Endothelial cell of umbilical vein (primary cell): ENCODE measurements around the gene TAMALIN. TPM values are rescaled to one million over a fixed set of nuclear protein-coding genes. Genes with fewer than 3 reads are reported as not detected.

Source experiments
- BruUV-seq: library from RNA; stranded (reverse); fragments of 400-500 nt; replicated peaks from 2 replicates; lab custom pipeline; 2021; lab: Mats Ljungman, UMichigan
- CTCF ChIA-PET: fragments of 300-600, 350-600 bp; sonication (Branson Sonifier 250); formaldehyde crosslinking; loops from one replicate; lab custom pipeline; 2021; ENCODE audit warnings: antibody characterized with exemption, inconsistent platforms; lab: Charles Lee
- POLR2A ChIA-PET: fragments of 300-600, 350-600 bp; sonication (Branson Sonifier 250); formaldehyde crosslinking; loops from one replicate; lab custom pipeline; 2021; ENCODE audit warnings: antibody characterized with exemption, inconsistent platforms; lab: Charles Lee
- DNase-seq: peaks from one replicate; pipeline ENCODE4 v3.0.0-alpha.2; 2011; ENCODE audit warnings: low read depth, low spot score
- FAIRE-seq: peaks from 2 replicates; lab custom pipeline; 2011; peaks lifted over from hg19 to GRCh38; lab: Jason Lieb, UNC
- H2AFZ ChIP-seq: 2 replicates; pipeline ENCODE4 v1.6.0; 2012; ENCODE audit warnings: low read depth, low read length, control low read depth, inconsistent platforms
- H3K27ac ChIP-seq: 2 replicates; pipeline ENCODE4 v1.5.1; 2011; ENCODE audit warnings: low read depth, mild to moderate bottlenecking, control low read depth, low read length, moderate library complexity; ENCODE audit not compliant: insufficient read depth
- H3K27me3 ChIP-seq, 2 experiments: 2 replicates each; pipeline versions ENCODE4 v1.6.0 to v1.6.1; 2011; ENCODE audit warnings: low read length in 2 of 2, mixed read lengths in 1 of 2; ENCODE audit not compliant: control insufficient read depth in 2 of 2, insufficient read depth in 2 of 2
- H3K36me3 ChIP-seq, 2 experiments: 2 replicates in 1 of 2; 3 replicates in 1 of 2; pipeline ENCODE4 v1.5.1; 2011; ENCODE audit warnings: low read length in 2 of 2, mild to moderate bottlenecking in 1 of 2, moderate library complexity in 1 of 2; ENCODE audit not compliant: control insufficient read depth in 2 of 2, insufficient read depth in 2 of 2; ENCODE audit errors: extremely low read depth in 1 of 2
- H3K4me1 ChIP-seq: 3 replicates; pipeline ENCODE4 v1.5.1; 2011; ENCODE audit warnings: mild to moderate bottlenecking, low read length; ENCODE audit not compliant: control insufficient read depth, insufficient read depth; ENCODE audit errors: extremely low read depth
- H3K4me2 ChIP-seq: 2 replicates; pipeline ENCODE4 v1.6.1; 2011; ENCODE audit warnings: low read length, control low read depth, mixed read lengths; ENCODE audit not compliant: insufficient read depth
- H3K4me3 ChIP-seq, 3 experiments: fragments of 200-600 bp in 1 of 3; sonication (generic), shearing (Covaris generic) in 1 of 3; replicated peaks in 1 of 3; 2 replicates each; pipeline ENCODE4 v1.5.1; 2011 to 2016; ENCODE audit warnings: control low read depth in 3 of 3, low read length in 3 of 3, mild to moderate bottlenecking in 2 of 3, inconsistent platforms in 1 of 3, low read depth in 1 of 3, moderate library complexity in 1 of 3; ENCODE audit not compliant: insufficient read depth in 1 of 3
- H3K79me2 ChIP-seq: 2 replicates; pipeline ENCODE4 v1.6.0; 2012; ENCODE audit warnings: low read length, inconsistent platforms; ENCODE audit not compliant: control insufficient read depth, insufficient read depth
- H3K9ac ChIP-seq: replicated peaks from 2 replicates; pipeline ENCODE3; 2011; ENCODE audit warnings: low read length, control low read depth; ENCODE audit not compliant: insufficient read depth; ENCODE audit errors: extremely low read depth
- H3K9me1 ChIP-seq: replicated peaks from 3 replicates; pipeline ENCODE4 v1.6.0; 2011; ENCODE audit warnings: mild to moderate bottlenecking, low read length; ENCODE audit not compliant: control insufficient read depth, insufficient read depth; ENCODE audit errors: extremely low read depth
- H3K9me3 ChIP-seq: replicated peaks from 2 replicates; pipeline ENCODE4 v1.5.1; 2012; ENCODE audit warnings: low read length, inconsistent platforms; ENCODE audit not compliant: control insufficient read depth, insufficient read depth
- H4K20me1 ChIP-seq: replicated peaks from 2 replicates; pipeline ENCODE3; 2011; ENCODE audit warnings: mild to moderate bottlenecking, low read length; ENCODE audit not compliant: control insufficient read depth, insufficient read depth; ENCODE audit errors: extremely low read depth
- CTCF ChIP-seq, 2 donors: IDR thresholded peaks; 1 replicate in 1 of 2; 2 replicates in 1 of 2; pipeline ENCODE4 v1.5.1; 2011; ENCODE audit warnings: low read length in 2 of 2, mild to moderate bottlenecking in 2 of 2, moderate library complexity in 2 of 2, control low read depth in 1 of 2, inconsistent platforms in 1 of 2, low read depth in 1 of 2; ENCODE audit not compliant: insufficient read depth in 1 of 2; ENCODE audit errors: extremely low read depth in 1 of 2
- EZH2 ChIP-seq: IDR thresholded peaks from 2 replicates; pipeline ENCODE4 v1.6.1; 2012; ENCODE audit warnings: borderline replicate concordance, low read depth, mild to moderate bottlenecking, moderate library complexity, low read length, inconsistent platforms; ENCODE audit not compliant: severe bottlenecking
- FOS ChIP-seq: IDR thresholded peaks from 2 replicates; pipeline ENCODE4 v1.6.1; 2011; ENCODE audit warnings: mild to moderate bottlenecking, low read length, moderate library complexity, borderline replicate concordance; ENCODE audit not compliant: insufficient read depth
- GATA2 ChIP-seq: IDR thresholded peaks from 2 replicates; pipeline ENCODE4 v1.7.0; 2011; ENCODE audit warnings: low read depth, mild to moderate bottlenecking, moderate library complexity, mixed read lengths, low read length; ENCODE audit not compliant: insufficient read length, insufficient read depth
- JUN ChIP-seq: IDR thresholded peaks from 2 replicates; pipeline ENCODE4 v1.6.1; 2011; ENCODE audit warnings: borderline replicate concordance, low read depth; ENCODE audit not compliant: insufficient read length, insufficient read depth
- MAX ChIP-seq: IDR thresholded peaks from 2 replicates; pipeline ENCODE4 v1.6.1; 2011; ENCODE audit not compliant: insufficient read depth, insufficient read length
- MYC ChIP-seq: IDR thresholded peaks from one replicate; pipeline ENCODE4 v1.6.1; 2011; ENCODE audit warnings: mild to moderate bottlenecking, low read depth, low read length
- POLR2A ChIP-seq: IDR thresholded peaks from 2 replicates; pipeline ENCODE4 v1.6.1; 2012; ENCODE audit warnings: low read depth, mild to moderate bottlenecking, control low read depth, low read length
- POLR2AphosphoS5 ChIP-seq: IDR thresholded peaks from 2 replicates; pipeline ENCODE4 v1.6.1; 2012; ENCODE audit warnings: low read depth, mild to moderate bottlenecking, control low read depth, low read length, moderate library complexity; ENCODE audit not compliant: insufficient read depth
- dilution Hi-C: fragments of 300-500 bp; cut with MboI; formaldehyde crosslinking; loops from one replicate; pipeline ENCODE4 v1.15.0; 2019; ENCODE audit warnings: low sequenced_read_pairs; ENCODE audit not compliant: extremely low pct_ligation_motif_present
- intact Hi-C: fragments of 100-400 bp; cut with micrococcal nuclease; formaldehyde crosslinking; loops from one replicate; pipeline ENCODE4 v1.10.0; 2022
- polyA plus RNA-seq, 4 experiments: library from polyadenylated mRNA; depleted of rRNA in 3 of 4; stranded (reverse) in 3 of 4; unstranded in 1 of 4; fragments of >200 nt; gene quantifications; 2 replicates each; pipeline versions ENCODE4 v1.2.1 to v1.2.3, GENCODE V29; 2011 to 2012; ENCODE audit warnings: missing spikeins in 1 of 4
- total RNA-seq: library from RNA; stranded (reverse); gene quantifications from 2 replicates; pipeline ENCODE4 v1.2.3, GENCODE V29; 2021

The TAMALIN gene
- total and polyA plus RNA-seq, 2 donors (not counting 3 experiments of a cell fraction or from before 2014, with no cell fraction given) = 53.3 to 87.5 TPM

- Histone ChIP-seq H3K4me2 (no peak overlapping the region), H3K4me1 (peaks cover 36% of the 10 kb centered on the region), H3K27ac (no peak overlapping the region), H2AFZ (no peak overlapping the region), H3K79me2 (no peaks in the 10 kb centered on the region), H3K36me3 (no peaks in the 10 kb centered on the region), H3K9ac (no peak overlapping the region), H4K20me1 (no peaks in the 10 kb centered on the region), H3K4me3 (no peak overlapping the region), H3K9me3 (no peaks in the 10 kb centered on the region), H3K27me3 (no peaks in the 10 kb centered on the region), H3K9me1 (no peaks in the 10 kb centered on the region)
- TF ChIP-seq GATA2 (no peak), MYC (no peak), FOS (no peak), POLR2AphosphoS5 (no peak), POLR2A (no peak), EZH2 (no peak), CTCF (IDR thresholded peaks at IDR 0.05; ENCODE audit: extremely low read depth in 1 of 2, insufficient read depth in 1 of 2, low read depth in 1 of 2, low read length in 2 of 2) (no peak), MAX (no peak), JUN (no peak)
- ChIA-PET CTCF (interaction anchor here (0.8 to 8.7 kb wide), 4 partner anchors 11 to 80 kb away, joined by 3 to 67 read pairs (median 4); partner anchors contain the start of gene NR4A1), POLR2A (no interaction called here)
- dilution Hi-C loops = no loop called here
- intact Hi-C loops = no loop called here
- DNase-seq (no peak), FAIRE-seq (no peak)
- BruUV-seq = no TSS peak
Measured at GRCh38 chr12:52041035-52041434, 34.3 kb downstream of the TAMALIN start.
